Measurements from ENCODE around the gene UBAC1.

- TF ChIP-seq REST (IDR thresholded peaks at IDR 0.05) (no peak), RXRA (IDR thresholded peaks at IDR 0.05) (no peak), CTCF (IDR thresholded peaks at IDR 0.05; ENCODE audit: low read depth, low read length, missing input control) (no peak), GABPA (IDR thresholded peaks at IDR 0.05 in 1 of 2, conservative IDR thresholded peaks at IDR 0.05 in 1 of 2) (no peak), YY1 (IDR thresholded peaks at IDR 0.05) (no peak)
- TF ChIP-seq, protein P1, sequence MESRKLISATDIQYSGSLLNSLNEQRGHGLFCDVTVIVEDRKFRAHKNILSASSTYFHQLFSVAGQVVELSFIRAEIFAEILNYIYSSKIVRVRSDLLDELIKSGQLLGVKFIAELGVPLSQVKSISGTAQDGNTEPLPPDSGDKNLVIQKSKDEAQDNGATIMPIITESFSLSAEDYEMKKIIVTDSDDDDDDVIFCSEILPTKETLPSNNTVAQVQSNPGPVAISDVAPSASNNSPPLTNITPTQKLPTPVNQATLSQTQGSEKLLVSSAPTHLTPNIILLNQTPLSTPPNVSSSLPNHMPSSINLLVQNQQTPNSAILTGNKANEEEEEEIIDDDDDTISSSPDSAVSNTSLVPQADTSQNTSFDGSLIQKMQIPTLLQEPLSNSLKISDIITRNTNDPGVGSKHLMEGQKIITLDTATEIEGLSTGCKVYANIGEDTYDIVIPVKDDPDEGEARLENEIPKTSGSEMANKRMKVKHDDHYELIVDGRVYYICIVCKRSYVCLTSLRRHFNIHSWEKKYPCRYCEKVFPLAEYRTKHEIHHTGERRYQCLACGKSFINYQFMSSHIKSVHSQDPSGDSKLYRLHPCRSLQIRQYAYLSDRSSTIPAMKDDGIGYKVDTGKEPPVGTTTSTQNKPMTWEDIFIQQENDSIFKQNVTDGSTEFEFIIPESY (IDR thresholded peaks at IDR 0.05) = no peak
- TF ChIP-seq, protein P2, sequence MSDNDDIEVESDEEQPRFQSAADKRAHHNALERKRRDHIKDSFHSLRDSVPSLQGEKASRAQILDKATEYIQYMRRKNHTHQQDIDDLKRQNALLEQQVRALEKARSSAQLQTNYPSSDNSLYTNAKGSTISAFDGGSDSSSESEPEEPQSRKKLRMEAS (IDR thresholded peaks at IDR 0.05) = no peak
Observed at GRCh38 chr9:135928731-135929655, 32.2 kb downstream of the UBAC1 start.

Data from liver (tissue), 3 donors.